Hematopoietic multipotent progenitor cell treated with erythropoietin and hydrocortisone succinate and interleukin-3 and kit ligand, for 17 days (in vitro differentiated cells): ENCODE measurements around the gene GLDC.

Experiments
- DNase-seq: peaks from one replicate; pipeline ENCODE4 v3.0.0-alpha.2; 2015; ENCODE audit warnings: low spot score

GLDC gene

GRCh38 chr9:6501526-6502210, 143.9 kb downstream of the GLDC start:
- DNase-seq = no peak

DNA sequence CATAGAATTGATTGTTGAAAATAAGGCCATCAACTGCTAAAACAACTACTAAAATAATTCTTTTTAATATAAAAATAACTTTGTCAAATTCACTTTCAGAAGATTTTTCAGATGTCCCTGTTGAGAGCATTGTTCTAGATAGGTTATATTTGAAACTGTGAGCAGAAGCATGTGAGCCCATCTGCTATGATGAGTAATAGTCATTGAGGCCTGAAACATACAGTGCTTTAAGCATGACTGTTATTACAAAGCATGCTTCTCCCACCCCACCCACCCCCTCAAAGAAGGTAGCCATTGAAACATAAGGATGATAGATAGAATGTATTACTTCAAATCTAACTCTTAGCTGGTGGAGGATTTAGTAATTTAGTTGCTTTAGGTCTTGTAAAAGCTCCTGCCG, 146.5 kb downstream of the GLDC start:
- no peak for DNase-seq

DNA sequence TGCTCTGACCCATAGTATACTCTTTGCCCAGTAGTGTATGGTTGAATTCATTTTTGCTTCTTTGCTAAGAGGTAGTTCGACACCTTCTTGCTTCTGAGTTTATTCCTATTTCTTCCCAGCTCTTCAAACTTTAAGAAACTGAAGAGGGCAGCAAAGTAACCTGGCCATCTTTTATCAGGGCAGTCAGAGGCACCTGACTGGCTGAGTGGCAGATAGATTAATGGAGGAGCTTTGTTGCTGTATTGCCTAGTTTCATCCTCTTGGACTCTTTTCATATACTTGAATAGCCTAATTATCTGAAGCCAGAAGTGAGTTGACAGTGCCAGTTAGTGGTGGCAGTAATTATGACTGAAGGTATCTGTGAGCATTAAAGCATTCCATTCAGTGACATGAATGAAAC, 150.1 kb downstream of the GLDC start:
- no peak for DNase-seq

- no peak for DNase-seq
These were observed 154.7 kb downstream of the GLDC start for GRCh38 chr9:6490863-6491262.

- no peak for DNase-seq
These were observed 156.4 kb downstream of the GLDC start for GRCh38 chr9:6489099-6489498.

DNA sequence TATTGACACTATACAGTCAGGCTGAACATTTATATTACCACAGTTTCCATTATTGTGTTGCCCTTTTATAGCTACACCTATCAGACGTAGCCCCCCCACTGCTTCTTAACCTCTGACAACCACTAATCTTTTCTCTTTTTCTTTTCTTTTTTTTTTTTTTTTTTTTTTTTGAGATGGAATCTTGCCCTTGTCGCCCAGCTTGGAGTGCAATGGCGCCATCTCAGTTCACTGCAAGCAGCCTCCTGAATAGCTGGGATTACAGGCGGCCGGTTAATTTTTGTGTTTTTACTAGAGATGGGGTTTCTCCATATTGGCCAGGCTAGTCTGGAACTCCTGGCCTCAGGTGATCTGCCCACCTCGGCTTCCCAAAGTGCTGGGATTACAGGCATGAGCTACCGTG, 157.1 kb downstream of the GLDC start:
- no peak for DNase-seq

GRCh38 chr9:6484210-6484609, 161.3 kb downstream of the GLDC start:
- DNase-seq = no peak
